HG03103 (cell line): Measurements from ENCODE around the gene MRPS9.

ENCODE experiments used
- ATAC-seq: cut with Tn5 transposase; IDR thresholded peaks from one replicate; pipeline ENCODE4 v1.9.1; 2021; ENCODE audit warnings: low read depth; ENCODE audit not compliant: unreplicated experiment

The MRPS9 gene

GRCh38 chr2:105117565-105117964 is 79.7 kb downstream of the MRPS9 start:
- ATAC-seq = no peak

- ATAC-seq = no peak
These were observed 81.1 kb downstream of the MRPS9 start for GRCh38 chr2:105118960-105119359.

GRCh38 chr2:105121434-105121833 is 83.6 kb downstream of the MRPS9 start:
- no peak for ATAC-seq

- ATAC-seq = no peak
These were observed 87.6 kb downstream of the MRPS9 start for GRCh38 chr2:105125428-105125827.

GRCh38 chr2:105125920-105126319 is 88.1 kb downstream of the MRPS9 start:
- ATAC-seq = no peak

- ATAC-seq = no peak
These were observed 88.5 kb downstream of the MRPS9 start for GRCh38 chr2:105126336-105126735.

GRCh38 chr2:105127289-105127915 is 89.5 kb downstream of the MRPS9 start:
- ATAC-seq = no peak

- peak; percentile 95 for ATAC-seq
These were observed 91.9 kb downstream of the MRPS9 start for GRCh38 chr2:105129722-105130232.

- ATAC-seq = no peak
These were observed 92.7 kb downstream of the MRPS9 start for GRCh38 chr2:105130546-105130945.

GRCh38 chr2:105134081-105134480 is 96.2 kb downstream of the MRPS9 start:
- ATAC-seq = no peak

- ATAC-seq = no peak
These were observed 97.6 kb downstream of the MRPS9 start for GRCh38 chr2:105135436-105135835.

- ATAC-seq = no peak
These were observed 98.5 kb downstream of the MRPS9 start for GRCh38 chr2:105136394-105136793.

- no peak for ATAC-seq
These were observed 100.8 kb downstream of the MRPS9 start for GRCh38 chr2:105138643-105139042.

GRCh38 chr2:105139556-105140239 is 101.8 kb downstream of the MRPS9 start:
- ATAC-seq = no peak

GRCh38 chr2:105140240-105140568 is 102.3 kb downstream of the MRPS9 start:
- no peak for ATAC-seq

- no peak for ATAC-seq
These were observed 103.3 kb downstream of the MRPS9 start for GRCh38 chr2:105141099-105141614.

GRCh38 chr2:105142239-105142638 is 104.4 kb downstream of the MRPS9 start:
- ATAC-seq = no peak

GRCh38 chr2:105143094-105143466 is 105.2 kb downstream of the MRPS9 start:
- no peak for ATAC-seq

GRCh38 chr2:105143467-105144151 is 105.7 kb downstream of the MRPS9 start:
- peak; percentile 43 for ATAC-seq

GRCh38 chr2:105144152-105144940 is 106.5 kb downstream of the MRPS9 start:
- peak; percentile 11 for ATAC-seq

GRCh38 chr2:105144941-105145300 is 107.1 kb downstream of the MRPS9 start:
- ATAC-seq = peak; percentile 39
